ENCODE results near the gene BUD31.

Gene BUD31

GRCh38 chr7:99418260-99418659 is 9.5 kb downstream of the BUD31 start:
- H3K36me3 ChIP-seq (ENCODE audit: control insufficient read depth in 1 of 2, insufficient read depth in 2 of 2, low read length in 2 of 2): peaks cover 44 to 83% of the 10 kb centered on the region in 2 donors
- H3K4me3 ChIP-seq (ENCODE audit: low read depth in 1 of 2, low read length in 2 of 2): no peak overlapping the region
- no peaks in the 10 kb centered on the region for H3K9me3 ChIP-seq (ENCODE audit: control insufficient read depth in 1 of 2, low read length in 2 of 2)
- no peak overlapping the region for H3K9ac ChIP-seq (ENCODE audit: low read depth in 1 of 2, low read length in 2 of 2)
- H3K4me1 ChIP-seq (ENCODE audit: control insufficient read depth in 1 of 2, insufficient read depth in 2 of 2, low read length in 2 of 2): no peaks in the 10 kb centered on the region
- H3K27me3 ChIP-seq (ENCODE audit: control insufficient read depth in 1 of 2, insufficient read depth in 2 of 2, low read length in 2 of 2): no peaks in the 10 kb centered on the region
- no peak overlapping the region for H3K27ac ChIP-seq (ENCODE audit: low read depth, low read length)

GRCh38 chr7:99419323-99420021 is 10.7 kb downstream of the BUD31 start:
- Histone ChIP-seq H3K36me3 (ENCODE audit: control insufficient read depth in 1 of 2, insufficient read depth in 2 of 2, low read length in 2 of 2) (peaks cover 53 to 84% of the 10 kb centered on the region in 2 donors), H3K27ac (ENCODE audit: low read depth, low read length) (no peak overlapping the region), H3K4me1 (ENCODE audit: control insufficient read depth in 1 of 2, insufficient read depth in 2 of 2, low read length in 2 of 2) (no peaks in the 10 kb centered on the region), H3K9ac (ENCODE audit: low read depth in 1 of 2, low read length in 2 of 2) (no peak overlapping the region), H3K9me3 (ENCODE audit: control insufficient read depth in 1 of 2, low read length in 2 of 2) (no peaks in the 10 kb centered on the region), H3K27me3 (ENCODE audit: control insufficient read depth in 1 of 2, insufficient read depth in 2 of 2, low read length in 2 of 2) (no peaks in the 10 kb centered on the region), H3K4me3 (ENCODE audit: low read depth in 1 of 2, low read length in 2 of 2) (no peak overlapping the region)

GRCh38 chr7:99420213-99420612 is 11.4 kb downstream of the BUD31 start:
- Histone ChIP-seq H3K27ac (ENCODE audit: low read depth, low read length) (no peak overlapping the region), H3K36me3 (ENCODE audit: control insufficient read depth in 1 of 2, insufficient read depth in 2 of 2, low read length in 2 of 2) (peaks cover 50 to 84% of the 10 kb centered on the region in 2 donors), H3K4me1 (ENCODE audit: control insufficient read depth in 1 of 2, insufficient read depth in 2 of 2, low read length in 2 of 2) (no peaks in the 10 kb centered on the region), H3K9me3 (ENCODE audit: control insufficient read depth in 1 of 2, low read length in 2 of 2) (no peaks in the 10 kb centered on the region), H3K4me3 (ENCODE audit: low read depth in 1 of 2, low read length in 2 of 2) (no peak overlapping the region), H3K27me3 (ENCODE audit: control insufficient read depth in 1 of 2, insufficient read depth in 2 of 2, low read length in 2 of 2) (no peaks in the 10 kb centered on the region), H3K9ac (ENCODE audit: low read depth in 1 of 2, low read length in 2 of 2) (no peak overlapping the region)

- Histone ChIP-seq H3K36me3 (ENCODE audit: control insufficient read depth in 1 of 2, insufficient read depth in 2 of 2, low read length in 2 of 2) (peaks cover 50 to 84% of the 10 kb centered on the region in 2 donors), H3K27ac (ENCODE audit: low read depth, low read length) (no peak overlapping the region), H3K4me3 (ENCODE audit: low read depth in 1 of 2, low read length in 2 of 2) (no peak overlapping the region), H3K4me1 (ENCODE audit: control insufficient read depth in 1 of 2, insufficient read depth in 2 of 2, low read length in 2 of 2) (no peaks in the 10 kb centered on the region), H3K9me3 (ENCODE audit: control insufficient read depth in 1 of 2, low read length in 2 of 2) (no peaks in the 10 kb centered on the region), H3K9ac (ENCODE audit: low read depth in 1 of 2, low read length in 2 of 2) (no peak overlapping the region), H3K27me3 (ENCODE audit: control insufficient read depth in 1 of 2, insufficient read depth in 2 of 2, low read length in 2 of 2) (no peaks in the 10 kb centered on the region)
Observed at GRCh38 chr7:99420986-99421385, 12.2 kb downstream of the BUD31 start.

- Histone ChIP-seq H3K4me1 (ENCODE audit: control insufficient read depth in 1 of 2, insufficient read depth in 2 of 2, low read length in 2 of 2) (no peaks in the 10 kb centered on the region), H3K36me3 (ENCODE audit: control insufficient read depth in 1 of 2, insufficient read depth in 2 of 2, low read length in 2 of 2) (peaks cover 45 to 74% of the 10 kb centered on the region in 2 donors), H3K9me3 (ENCODE audit: control insufficient read depth in 1 of 2, low read length in 2 of 2) (no peaks in the 10 kb centered on the region), H3K27ac (ENCODE audit: low read depth, low read length) (no peak overlapping the region), H3K4me3 (ENCODE audit: low read depth in 1 of 2, low read length in 2 of 2) (no peak overlapping the region), H3K27me3 (ENCODE audit: control insufficient read depth in 1 of 2, insufficient read depth in 2 of 2, low read length in 2 of 2) (no peaks in the 10 kb centered on the region), H3K9ac (ENCODE audit: low read depth in 1 of 2, low read length in 2 of 2) (no peak overlapping the region)
Observed at GRCh38 chr7:99422186-99422585, 13.4 kb downstream of the BUD31 start.

GRCh38 chr7:99422625-99423024 is 13.9 kb downstream of the BUD31 start:
- Histone ChIP-seq H3K27ac (ENCODE audit: low read depth, low read length) (no peak overlapping the region), H3K36me3 (ENCODE audit: control insufficient read depth in 1 of 2, insufficient read depth in 2 of 2, low read length in 2 of 2) (peaks cover 41 to 69% of the 10 kb centered on the region in 2 donors), H3K4me1 (ENCODE audit: control insufficient read depth in 1 of 2, insufficient read depth in 2 of 2, low read length in 2 of 2) (no peaks in the 10 kb centered on the region), H3K27me3 (ENCODE audit: control insufficient read depth in 1 of 2, insufficient read depth in 2 of 2, low read length in 2 of 2) (no peaks in the 10 kb centered on the region), H3K9ac (ENCODE audit: low read depth in 1 of 2, low read length in 2 of 2) (no peak overlapping the region), H3K9me3 (ENCODE audit: control insufficient read depth in 1 of 2, low read length in 2 of 2) (no peaks in the 10 kb centered on the region), H3K4me3 (ENCODE audit: low read depth in 1 of 2, low read length in 2 of 2) (no peak overlapping the region)

GRCh38 chr7:99424932-99425730 is 16.4 kb downstream of the BUD31 start:
- H3K4me1 ChIP-seq (ENCODE audit: control insufficient read depth in 1 of 2, insufficient read depth in 2 of 2, low read length in 2 of 2): no peaks in the 10 kb centered on the region
- H3K9me3 ChIP-seq (ENCODE audit: control insufficient read depth in 1 of 2, low read length in 2 of 2): no peaks in the 10 kb centered on the region
- peaks cover 27 to 61% of the 10 kb centered on the region in 2 donors for H3K36me3 ChIP-seq (ENCODE audit: control insufficient read depth in 1 of 2, insufficient read depth in 2 of 2, low read length in 2 of 2)
- no peak overlapping the region for H3K4me3 ChIP-seq (ENCODE audit: low read depth in 1 of 2, low read length in 2 of 2)
- no peaks in the 10 kb centered on the region for H3K27me3 ChIP-seq (ENCODE audit: control insufficient read depth in 1 of 2, insufficient read depth in 2 of 2, low read length in 2 of 2)
- no peak overlapping the region for H3K9ac ChIP-seq (ENCODE audit: low read depth in 1 of 2, low read length in 2 of 2)
- H3K27ac ChIP-seq (ENCODE audit: low read depth, low read length): no peak overlapping the region

- no peaks in the 10 kb centered on the region for H3K9me3 ChIP-seq (ENCODE audit: control insufficient read depth in 1 of 2, low read length in 2 of 2)
- H3K4me1 ChIP-seq (ENCODE audit: control insufficient read depth in 1 of 2, insufficient read depth in 2 of 2, low read length in 2 of 2): no peaks in the 10 kb centered on the region
- no peaks in the 10 kb centered on the region for H3K27me3 ChIP-seq (ENCODE audit: control insufficient read depth in 1 of 2, insufficient read depth in 2 of 2, low read length in 2 of 2)
- H3K27ac ChIP-seq (ENCODE audit: low read depth, low read length): no peak overlapping the region
- no peak overlapping the region for H3K4me3 ChIP-seq (ENCODE audit: low read depth in 1 of 2, low read length in 2 of 2)
- H3K9ac ChIP-seq (ENCODE audit: low read depth in 1 of 2, low read length in 2 of 2): no peak overlapping the region
- peaks cover 19 to 60% of the 10 kb centered on the region in 2 donors for H3K36me3 ChIP-seq (ENCODE audit: control insufficient read depth in 1 of 2, insufficient read depth in 2 of 2, low read length in 2 of 2)
Observed at GRCh38 chr7:99428972-99429566, 20.3 kb downstream of the BUD31 start.

- Histone ChIP-seq H3K9me3 (ENCODE audit: control insufficient read depth in 1 of 2, low read length in 2 of 2) (no peaks in the 10 kb centered on the region), H3K4me1 (ENCODE audit: control insufficient read depth in 1 of 2, insufficient read depth in 2 of 2, low read length in 2 of 2) (no peaks in the 10 kb centered on the region), H3K36me3 (ENCODE audit: control insufficient read depth in 1 of 2, insufficient read depth in 2 of 2, low read length in 2 of 2) (peaks cover 14 to 59% of the 10 kb centered on the region in 2 donors), H3K27ac (ENCODE audit: low read depth, low read length) (no peak overlapping the region), H3K4me3 (ENCODE audit: low read depth in 1 of 2, low read length in 2 of 2) (no peak overlapping the region), H3K9ac (ENCODE audit: low read depth in 1 of 2, low read length in 2 of 2) (no peak overlapping the region), H3K27me3 (ENCODE audit: control insufficient read depth in 1 of 2, insufficient read depth in 2 of 2, low read length in 2 of 2) (no peaks in the 10 kb centered on the region)
Observed at GRCh38 chr7:99429756-99430155, 21.0 kb downstream of the BUD31 start.

Measured in duodenal mucosa (tissue), 2 donors.